ENCODE data around the gene MORC3.
A peak's percentile ranks its signal among the peaks of the same experiment; 100 is the strongest.
"Not testable (repeated sequence)": the region's sequence is repeated elsewhere in the genome, so short reads cannot be mapped to it uniquely, and the experiment has no call there.

The MORC3 gene

DNA sequence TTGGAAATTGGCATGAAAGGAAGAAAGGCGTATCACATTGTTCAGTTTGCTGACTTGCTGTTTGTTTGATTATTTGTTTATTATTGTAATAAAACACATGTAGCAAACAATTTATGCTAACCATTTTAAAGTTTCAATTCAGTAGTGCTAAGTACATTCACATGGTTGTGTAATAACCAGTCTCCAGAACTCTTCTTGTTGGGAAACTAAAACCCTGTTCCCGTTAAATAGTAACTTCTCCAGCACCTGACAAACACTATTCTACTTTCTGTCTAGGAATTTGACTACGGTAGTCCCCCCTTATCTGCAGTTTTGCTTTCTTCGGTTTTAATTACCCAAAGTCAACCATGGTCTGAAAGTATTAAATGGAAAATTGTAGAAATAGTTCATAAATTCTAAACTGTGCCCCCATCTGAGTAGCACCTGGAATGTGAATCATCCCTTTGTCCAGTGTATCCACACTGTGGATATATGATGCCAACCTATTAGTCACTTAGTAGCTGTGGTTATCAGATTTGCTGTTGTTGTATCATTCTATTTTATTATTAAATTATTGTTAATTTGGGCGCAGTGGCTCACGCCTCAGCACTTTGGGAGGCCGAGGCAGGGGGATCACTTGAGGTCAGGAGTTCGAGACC lies 5.5 kb downstream of the MORC3 start:
- no peak for DNase-seq

DNA sequence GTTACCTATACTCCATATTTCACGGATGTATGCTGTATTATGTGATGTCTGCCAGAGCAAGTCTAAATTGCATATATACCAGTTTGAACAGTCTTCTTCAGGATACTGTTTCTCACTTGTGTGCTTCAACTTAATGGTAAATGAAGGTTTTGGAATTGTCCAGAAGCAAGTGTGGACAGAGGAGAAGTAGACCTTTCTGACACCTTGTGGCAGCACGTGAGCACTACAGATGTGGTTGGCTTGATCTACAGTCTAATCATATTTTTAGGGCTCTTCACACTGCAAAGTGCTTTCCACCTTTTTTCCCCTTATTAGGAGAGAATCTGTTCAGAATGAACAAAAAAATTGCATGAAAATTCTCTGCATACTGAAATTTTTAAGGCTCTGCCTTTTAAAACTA lies 10.9 kb downstream of the MORC3 start:
- peak in 4 of 5 donors; percentile 23 to 52 (median 34) for DNase-seq

DNA sequence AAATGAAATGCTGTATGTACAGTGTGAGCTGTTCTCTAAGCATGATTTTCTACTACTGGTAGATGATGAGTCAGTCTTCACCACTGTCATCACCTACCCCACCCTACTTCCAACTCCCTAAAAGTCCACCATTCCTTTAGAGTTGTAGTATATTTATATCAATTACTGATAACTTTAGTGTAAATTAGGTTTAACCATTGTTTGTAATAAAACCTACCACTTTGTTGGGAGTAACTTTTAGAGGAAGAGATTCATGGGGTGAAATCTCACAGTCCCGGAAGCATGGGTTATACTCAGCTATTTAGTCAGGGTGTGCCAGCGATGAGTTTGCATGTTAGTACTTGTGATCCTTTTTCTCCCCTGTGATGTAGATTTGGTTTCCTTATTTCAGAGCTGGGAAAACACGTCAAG lies 17.1 kb downstream of the MORC3 start:
- DNase-seq, result no peak

DNA sequence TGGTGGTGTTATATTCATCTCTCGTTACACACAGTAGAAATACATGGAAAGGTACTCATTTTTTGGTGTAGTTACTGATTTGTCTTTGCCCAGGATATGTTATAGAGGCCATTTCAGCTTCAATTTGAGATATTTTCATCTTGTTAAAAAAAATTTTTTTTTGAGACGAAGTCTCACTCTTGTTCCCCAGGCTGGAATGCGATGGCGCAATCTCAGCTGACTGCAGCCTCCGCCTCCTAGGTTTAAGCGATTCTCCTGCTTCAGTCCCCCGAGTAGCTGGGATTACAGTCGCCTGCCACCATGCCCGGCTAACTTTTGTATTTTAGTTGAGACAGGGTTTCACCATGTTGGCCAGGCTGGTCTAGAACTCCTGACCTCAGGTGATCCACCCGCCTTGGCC lies 19.0 kb downstream of the MORC3 start:
- DNase-seq, result no peak

DNA sequence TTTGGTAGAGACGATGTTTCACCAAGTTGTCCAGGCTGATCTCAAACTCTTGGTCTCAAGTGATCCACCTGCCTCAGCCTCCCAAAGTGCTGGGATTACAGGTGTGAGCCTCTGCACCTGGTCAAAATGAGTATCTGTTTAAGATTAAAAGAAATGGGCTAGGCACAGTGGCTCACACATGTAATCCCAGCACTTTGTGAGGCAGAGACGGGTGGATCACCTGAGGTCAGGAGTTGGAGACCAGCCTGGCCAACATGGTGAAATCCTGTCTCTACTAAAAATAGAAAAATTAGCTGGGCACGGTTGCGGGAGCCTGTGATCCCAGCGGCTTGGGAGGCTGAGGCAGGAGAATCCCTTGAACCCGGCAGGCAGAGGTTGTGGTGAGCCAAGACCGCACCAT lies 22.6 kb downstream of the MORC3 start:
- not testable (repeated sequence) for DNase-seq

DNA sequence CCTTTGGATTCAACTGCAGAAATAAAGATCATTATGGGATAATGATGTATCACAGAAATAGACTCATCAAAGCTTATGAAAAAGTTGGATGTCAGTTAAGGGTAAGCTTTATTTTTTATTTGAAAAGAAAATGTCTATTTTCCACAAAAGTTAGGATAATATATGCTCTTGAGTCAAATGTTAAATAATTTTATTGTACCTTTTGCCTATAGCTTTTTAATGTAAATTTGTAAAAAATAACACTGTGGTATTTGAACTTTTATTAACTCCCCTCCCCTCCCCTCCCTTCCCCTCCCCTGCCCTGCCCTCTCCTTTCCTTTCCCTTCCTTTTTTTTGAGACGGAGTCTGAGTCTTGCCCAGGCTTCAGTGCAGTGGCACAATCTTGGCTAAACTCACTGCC lies 24.9 kb downstream of the MORC3 start:
- DNase-seq, result no peak

DNA sequence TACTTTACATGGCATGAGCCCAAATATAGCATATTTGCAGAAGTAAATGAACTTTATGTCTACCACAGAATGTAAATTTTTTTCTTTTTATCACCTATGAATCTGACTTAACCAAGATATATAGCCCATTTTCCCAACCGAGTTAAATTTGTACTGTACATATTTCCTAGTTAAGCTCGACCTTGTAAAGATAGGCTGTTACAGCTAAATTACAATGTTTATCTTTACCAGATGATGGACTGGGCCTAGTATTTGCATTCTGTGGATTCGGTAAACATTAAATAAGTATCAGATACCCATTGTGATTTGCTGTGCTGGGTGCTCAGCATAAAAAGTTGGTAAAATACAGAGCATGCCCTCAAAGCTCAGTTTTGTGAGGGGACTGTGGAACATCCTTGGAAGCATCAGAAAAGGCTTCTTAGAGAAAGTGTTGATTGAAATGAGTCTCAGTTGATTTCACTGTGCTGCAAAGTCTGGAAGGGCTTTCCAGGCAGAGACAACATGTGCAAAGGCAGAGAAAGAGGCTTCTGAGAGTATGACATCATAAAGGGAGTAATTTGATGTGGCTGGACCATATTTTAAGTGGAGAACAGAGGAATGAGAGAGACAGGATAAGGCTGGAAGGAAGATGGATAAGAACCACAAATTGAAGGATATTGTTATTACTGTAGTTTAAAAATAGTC lies 27.4 kb downstream of the MORC3 start:
- no peak for DNase-seq

DNA sequence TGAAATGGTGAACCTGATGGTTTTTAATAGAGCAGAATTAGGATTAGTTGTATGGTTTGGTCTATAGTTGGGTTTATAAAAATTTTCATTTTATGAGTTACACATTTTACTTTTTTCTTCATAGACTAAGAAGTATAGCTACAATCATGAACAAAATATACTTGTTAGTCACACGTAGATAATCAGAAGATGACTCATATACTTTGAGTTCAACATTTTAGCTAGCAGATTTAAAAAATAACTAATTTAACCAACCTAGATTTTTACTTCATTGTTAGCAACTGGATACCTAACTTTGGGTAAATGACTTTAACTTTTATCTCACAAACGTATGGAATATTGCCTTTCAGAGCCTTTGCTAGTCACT lies 27.9 kb downstream of the MORC3 start:
- no peak for DNase-seq

DNA sequence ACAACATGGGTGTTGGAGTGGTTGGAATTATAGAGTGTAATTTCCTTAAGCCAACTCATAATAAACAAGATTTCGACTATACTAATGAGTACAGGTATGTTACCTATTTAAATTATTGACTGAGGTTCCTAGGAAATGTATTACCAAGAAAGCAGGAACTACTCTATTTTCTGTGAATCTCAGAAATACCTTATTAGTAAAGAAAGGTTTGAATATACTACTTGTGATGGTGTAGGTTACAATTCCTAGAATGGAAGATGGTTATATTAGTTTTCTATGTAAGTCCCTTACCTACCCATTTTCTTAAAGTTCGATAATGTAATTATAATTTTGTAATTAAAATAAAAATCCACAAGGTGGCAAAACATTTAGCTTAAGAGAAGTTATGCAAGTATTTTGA lies 29.3 kb downstream of the MORC3 start:
- DNase-seq, result no peak

DNA sequence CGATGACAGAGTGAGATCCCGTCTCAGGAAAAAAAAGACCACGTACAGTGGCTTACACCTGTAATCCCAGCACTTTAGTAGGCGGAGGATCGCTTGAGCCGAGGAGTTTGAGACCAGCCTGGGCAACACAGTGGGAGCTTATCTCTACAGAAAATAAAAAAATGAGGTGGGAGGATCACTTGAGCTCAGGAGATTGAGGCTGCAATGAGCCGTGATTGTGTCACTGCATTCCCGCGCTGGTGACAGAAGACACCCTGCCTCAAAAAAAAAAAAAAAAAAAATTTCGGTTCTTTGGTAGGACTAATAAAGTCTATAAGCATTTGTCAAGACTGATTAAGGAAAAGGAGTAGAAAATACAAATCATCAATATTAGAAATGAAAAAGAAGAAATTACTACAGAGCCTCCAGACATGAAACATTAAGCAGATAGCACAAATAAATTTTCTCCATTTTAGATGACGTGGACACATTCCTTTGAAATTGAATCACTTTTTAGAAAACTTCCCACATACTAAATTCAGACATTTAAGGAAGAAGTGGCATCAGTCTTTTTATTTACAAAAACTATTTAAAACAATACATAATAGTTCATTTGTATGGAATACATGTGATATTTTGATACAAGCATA lies 30.4 kb downstream of the MORC3 start:
- no peak for DNase-seq

DNA sequence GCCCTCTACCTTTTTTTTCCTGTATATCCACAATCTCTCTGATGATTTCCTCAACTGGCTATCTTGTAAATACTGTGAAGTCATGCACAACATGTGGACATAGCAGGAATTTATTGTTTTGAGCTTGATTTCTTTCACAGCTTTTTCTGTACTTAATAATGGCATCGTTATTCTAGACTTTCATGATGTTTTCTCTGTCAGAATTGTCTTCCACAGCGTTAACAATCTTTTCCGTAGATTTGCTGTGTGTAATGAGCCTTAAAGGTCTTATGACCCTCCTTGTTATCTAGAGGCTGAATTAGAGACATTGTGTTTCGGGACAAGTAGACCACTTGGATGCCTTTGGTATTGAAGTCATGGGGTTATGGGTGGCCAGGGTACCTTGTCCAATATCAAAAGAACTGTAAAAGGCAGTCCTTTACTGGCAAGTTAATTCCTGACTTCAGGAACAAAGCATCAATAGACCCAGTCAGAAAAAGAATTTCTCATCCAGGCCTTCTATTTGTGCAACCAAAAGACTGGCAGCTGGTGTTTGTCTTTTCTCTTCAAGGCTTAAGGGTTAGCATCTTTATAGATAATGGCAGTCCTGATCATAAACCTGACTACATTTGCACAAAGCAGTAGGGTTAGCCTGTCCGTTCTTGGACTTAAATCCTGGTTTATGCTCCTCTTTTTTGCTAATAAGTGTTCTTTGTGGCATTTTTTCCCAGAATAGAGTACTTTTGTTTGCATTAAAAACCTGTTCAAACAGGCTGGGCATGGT lies 35.1 kb downstream of the MORC3 start:
- DNase-seq, result no peak

DNA sequence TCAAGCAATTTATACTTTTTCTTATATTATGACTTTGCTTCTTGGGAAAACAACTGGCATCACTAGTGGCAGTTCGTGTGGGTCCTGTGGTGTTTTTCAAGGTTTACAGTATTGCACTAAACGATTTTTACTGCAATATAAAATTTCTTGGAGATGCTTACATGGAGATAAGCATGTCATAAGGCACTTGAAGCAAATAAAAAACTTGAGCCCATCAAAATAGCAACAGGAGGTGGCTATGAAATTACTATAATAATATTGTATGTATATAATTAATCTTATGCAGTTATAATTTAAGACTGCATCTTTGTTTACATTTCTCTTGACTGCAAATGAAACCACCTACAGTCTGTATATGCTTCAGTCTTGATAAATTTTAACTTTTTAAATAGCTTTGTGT lies 35.9 kb downstream of the MORC3 start:
- DNase-seq, result no peak

DNA sequence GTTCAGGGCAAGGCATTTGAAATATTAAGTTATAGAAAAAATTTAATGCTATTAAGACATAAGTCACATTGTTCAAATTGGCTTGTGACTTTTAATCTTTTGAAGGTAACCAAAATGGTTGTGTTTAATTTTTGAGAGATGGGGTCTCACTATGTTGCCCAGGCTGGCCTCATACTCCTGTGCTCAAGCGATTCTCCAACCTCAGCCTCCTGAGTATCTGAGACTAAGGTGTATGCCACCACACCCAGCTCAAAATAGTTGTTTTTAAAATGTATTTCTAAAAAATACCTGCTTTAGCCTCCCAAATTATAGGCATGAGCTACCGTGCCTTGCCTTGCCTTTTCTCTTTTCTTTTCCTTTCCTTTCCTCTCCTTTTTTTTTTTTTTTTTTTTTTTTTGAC lies 39.2 kb downstream of the MORC3 start:
- DNase-seq, result no peak

DNA sequence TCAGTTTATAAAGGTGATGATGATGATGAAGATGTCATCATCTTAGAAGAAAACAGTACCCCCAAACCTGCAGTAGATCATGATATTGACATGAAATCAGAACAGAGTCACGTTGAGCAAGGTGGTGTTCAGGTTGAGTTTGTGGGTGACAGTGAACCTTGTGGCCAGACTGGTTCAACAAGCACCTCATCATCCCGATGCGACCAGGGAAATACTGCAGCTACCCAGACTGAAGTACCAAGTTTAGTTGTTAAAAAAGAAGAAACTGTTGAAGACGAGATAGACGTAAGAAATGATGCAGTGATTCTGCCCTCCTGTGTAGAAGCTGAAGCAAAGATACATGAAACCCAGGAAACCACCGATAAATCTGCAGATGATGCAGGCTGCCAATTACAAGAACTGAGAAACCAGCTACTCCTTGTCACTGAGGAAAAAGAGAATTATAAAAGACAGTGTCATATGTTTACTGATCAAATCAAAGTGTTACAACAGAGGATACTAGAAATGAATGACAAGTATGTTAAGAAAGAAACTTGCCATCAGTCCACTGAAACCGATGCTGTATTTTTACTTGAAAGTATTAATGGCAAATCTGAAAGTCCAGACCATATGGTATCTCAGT lies 49.2 kb downstream of the MORC3 start:
- DNase-seq, result peak in 1 of 5 donors; percentile 4

DNA sequence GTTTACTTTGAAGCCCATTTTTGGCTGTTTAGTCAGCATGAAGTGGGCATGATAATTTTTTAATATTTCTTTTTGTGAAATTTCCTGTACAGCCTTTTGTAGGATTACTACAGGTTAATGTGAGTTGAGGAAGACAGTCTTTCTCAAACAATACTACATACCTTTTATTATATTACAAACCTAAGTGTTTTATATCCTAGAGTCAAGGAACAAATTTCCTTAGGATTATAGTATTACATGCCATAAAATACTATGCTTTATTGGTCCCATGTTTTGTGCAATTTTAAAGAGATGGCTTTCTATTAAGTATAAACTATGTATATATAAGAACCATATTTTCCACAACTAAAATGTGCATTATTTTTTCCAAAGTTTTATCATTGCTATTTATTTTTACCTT lies 56.0 kb downstream of the MORC3 start:
- no peak for DNase-seq

DNA sequence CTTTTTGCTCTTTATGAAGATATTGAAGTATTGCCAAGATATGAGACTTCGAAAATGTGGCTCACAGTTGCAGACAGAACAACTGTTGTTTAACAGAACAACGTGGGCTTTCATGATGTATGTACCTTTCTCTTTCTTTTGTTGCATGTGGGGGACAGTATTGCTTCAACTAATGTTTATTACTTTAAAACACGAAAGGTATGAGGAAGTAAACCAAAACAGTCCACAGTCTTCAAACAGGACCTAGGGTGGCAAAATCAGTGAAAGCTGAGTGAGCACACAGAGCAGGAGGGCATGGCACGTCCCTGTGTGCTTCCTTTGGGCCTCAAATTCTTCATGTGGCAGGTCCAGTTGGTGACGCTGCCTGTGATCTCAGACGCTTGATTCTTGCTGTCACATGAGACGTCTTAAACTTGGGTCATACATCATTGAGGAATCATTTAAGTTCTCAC lies 57.4 kb downstream of the MORC3 start:
- no peak for DNase-seq

DNA sequence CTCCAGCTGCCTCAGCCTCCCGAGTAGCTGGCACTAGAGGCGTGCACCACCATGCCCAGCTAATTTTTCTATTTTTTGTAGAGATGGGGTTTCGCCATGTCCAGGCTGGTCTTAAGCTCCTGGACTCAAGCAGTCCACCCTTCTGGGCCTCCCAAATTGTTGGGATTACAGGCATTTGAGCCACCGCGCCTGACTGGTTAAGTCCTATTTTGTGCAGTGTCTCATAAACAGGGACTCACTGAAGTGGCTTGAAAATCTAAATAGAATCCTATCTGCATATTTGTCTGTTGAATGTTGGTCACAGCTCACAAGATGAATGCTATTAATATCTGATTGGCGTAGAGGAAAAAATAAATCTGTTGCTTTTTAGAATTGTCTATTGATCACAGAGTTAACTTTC lies 59.3 kb downstream of the MORC3 start:
- no peak for DNase-seq

DNA sequence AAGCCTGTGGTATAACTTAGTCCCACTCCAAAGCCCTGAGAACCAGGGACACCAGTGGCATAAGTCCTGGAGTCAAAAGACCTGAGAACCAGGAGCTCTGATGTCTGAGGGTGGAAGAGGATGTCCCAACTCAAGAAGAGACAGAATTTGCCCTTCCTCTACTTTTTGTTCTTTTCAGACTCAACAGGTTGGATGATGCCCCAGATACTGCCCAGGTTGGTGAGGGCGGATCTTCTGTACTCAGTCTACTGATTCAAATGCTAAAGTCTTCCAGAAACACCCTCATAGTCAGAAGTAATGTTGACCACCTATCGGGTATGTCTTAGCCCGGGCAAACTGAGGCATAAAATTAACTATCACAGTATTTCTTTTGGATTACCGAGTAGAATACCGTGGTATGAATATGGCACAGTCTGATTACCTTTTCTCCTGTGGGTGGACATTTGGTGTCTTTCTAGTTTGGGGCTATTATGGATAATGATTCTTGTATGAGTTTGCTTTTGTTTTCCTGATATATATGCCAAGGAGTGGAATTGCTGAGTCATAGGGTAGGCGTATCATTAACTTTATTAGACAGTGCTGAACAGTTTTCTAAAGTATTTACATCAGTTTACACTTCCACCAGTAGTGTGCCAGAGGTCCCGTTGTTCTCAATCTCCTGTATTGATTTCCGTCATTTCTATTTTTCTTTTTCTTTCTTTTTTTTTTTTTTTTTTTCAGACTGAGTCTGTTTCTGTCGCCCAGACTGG lies 62.0 kb downstream of the MORC3 start:
- DNase-seq, result no peak

DNA sequence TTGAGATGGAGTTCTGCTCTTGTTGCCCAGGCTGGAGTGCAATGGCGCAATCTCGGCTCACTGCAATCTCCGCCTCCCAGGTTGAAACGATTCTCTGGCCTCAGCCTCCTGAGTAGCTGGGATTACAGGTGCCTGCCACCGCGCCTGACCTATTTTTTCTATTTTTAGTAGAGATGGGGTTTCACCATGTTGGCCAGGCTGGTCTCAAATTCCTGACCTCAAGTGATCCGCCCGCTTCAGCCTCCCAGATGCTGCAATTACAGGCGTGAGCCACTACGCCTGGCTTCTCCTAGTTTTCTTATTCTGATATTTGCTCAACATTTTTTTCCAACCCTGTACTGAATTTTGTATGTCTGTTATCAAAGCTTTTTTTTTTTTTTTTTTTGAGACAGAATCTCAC lies 62.7 kb downstream of the MORC3 start:
- DNase-seq, result not testable (repeated sequence)

DNA sequence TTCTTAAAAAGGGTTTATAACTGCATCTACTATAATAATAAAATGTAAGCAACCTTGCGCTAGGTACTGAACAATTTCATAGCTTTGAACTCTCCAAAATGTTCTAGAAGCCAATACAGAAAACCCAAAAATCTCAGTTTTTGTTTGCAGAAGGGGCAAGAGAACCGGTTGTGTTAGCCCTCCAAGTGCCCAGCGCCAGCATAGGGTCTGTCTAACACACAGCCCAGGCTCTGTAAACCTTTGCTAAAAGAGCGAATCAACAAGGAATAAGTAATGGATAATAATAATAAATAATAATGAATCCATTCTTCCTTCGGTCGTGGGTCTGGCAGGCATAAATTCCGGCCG lies 64.9 kb downstream of the MORC3 start:
- DNase-seq, result no peak

DNA sequence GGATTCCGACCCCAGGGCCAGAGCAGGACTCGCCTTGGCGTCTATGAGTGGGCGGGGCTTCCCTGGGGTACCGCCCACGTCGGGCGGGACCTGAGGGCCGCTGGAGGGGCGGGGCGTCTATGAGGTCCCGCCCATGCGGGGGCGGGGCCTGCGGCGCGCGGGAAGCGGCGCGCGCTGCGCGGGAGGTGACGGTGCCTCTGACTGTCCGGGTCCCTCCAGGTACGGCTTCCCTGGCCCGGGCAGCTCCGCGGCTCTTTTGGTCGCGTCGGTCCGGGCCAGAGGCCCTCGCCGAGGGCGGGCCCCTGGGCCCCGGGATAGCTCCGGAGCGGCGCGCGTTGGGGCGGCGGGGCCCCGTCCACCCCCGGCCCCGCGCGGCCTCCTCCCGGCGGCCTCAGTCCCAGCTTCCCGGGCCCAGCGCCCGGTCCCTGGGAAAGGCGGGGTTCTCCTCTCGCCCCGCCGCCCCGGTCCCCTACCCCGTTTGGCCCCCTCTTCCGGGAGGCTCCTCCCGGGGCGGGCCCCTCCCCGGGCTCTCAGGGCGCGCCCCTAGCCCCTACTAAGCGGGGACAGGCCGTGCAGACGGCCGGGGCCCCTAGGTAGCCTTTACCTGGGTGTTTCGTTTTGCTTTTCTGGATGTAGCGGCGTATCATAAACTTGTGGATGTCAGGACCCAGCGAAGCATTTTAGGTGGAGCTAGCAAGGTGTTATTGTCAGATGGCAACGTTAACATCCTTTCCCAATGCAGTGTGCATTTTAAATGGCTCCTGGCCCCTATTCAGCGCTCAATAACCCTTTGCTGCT lies 65.4 kb downstream of the MORC3 start, which contains the start of gene CHAF1B:
TSS of gene CHAF1B (plus strand) at position 160 of the 798 bp plus-strand sequence. CDS start 745 bp downstream, outside the sequence.
- peak; percentile 63 to 77 (median 71) for DNase-seq
